Sigmoid colon (tissue), 7 donors: ENCODE results near the gene ZBTB21. TPM values are rescaled to one million over a fixed set of nuclear protein-coding genes. Genes with fewer than 3 reads are reported as not detected.

Experiments used
- DNase-seq: peaks from one replicate; pipeline ENCODE4 v3.0.0-alpha.2; 2019
- H3K27ac ChIP-seq, 4 donors: fragments of 200-600 bp; sonication (generic); one replicate each; pipeline ENCODE4 v1.5.1; 2016 to 2019; ENCODE audit warnings: mild to moderate bottlenecking in 1 of 4
- H3K27me3 ChIP-seq, 3 donors: fragments of 200-600 bp; sonication (generic); one replicate each; pipeline ENCODE4 v1.5.1; 2019; ENCODE audit warnings: mild to moderate bottlenecking in 1 of 3
- H3K36me3 ChIP-seq, 4 donors: fragments of 200-600 bp; sonication (generic); one replicate each; pipeline ENCODE4 v1.5.1; 2016 to 2019
- H3K4me1 ChIP-seq, 4 donors: fragments of 200-600 bp; sonication (generic); one replicate each; pipeline ENCODE4 v1.5.1; 2017 to 2019
- H3K4me3 ChIP-seq, 4 donors: fragments of 200-600 bp; sonication (generic); one replicate each; pipeline ENCODE4 v1.5.1; 2017 to 2019; ENCODE audit warnings: mild to moderate bottlenecking in 2 of 4, moderate library complexity in 1 of 4
- H3K9me3 ChIP-seq, 4 donors: fragments of 200-600 bp in 3 of 4; sonication (generic) in 3 of 4; one replicate each; pipeline versions ENCODE4 v1.5.1 to v1.6.1; 2013 to 2019
- CTCF ChIP-seq, 4 experiments: fragments of 450-650 bp in 3 of 4; fragments of 200-600 bp in 1 of 4; IDR thresholded peaks; one replicate each; pipeline ENCODE4 v1.5.1; 2016 to 2019; ENCODE audit warnings: antibody characterized with exemption in 4 of 4, mild to moderate bottlenecking in 3 of 4, moderate library complexity in 2 of 4
- EP300 ChIP-seq, 4 donors: sonication (generic); formaldehyde crosslinking; IDR thresholded peaks; one replicate each; pipeline ENCODE4 v1.6.1; 2017; ENCODE audit warnings: antibody characterized with exemption in 4 of 4
- POLR2A ChIP-seq, 2 donors: fragments of 450-650 bp; IDR thresholded peaks; one replicate each; pipeline ENCODE4 v1.6.1; 2016; ENCODE audit warnings: antibody characterized with exemption in 2 of 2, mild to moderate bottlenecking in 2 of 2, moderate library complexity in 2 of 2
- POLR2AphosphoS5 ChIP-seq, 4 donors: sonication (generic); formaldehyde crosslinking; IDR thresholded peaks; one replicate each; pipeline ENCODE4 v1.6.1; 2017; ENCODE audit warnings: antibody characterized with exemption in 4 of 4
- WGBS, 2 donors: extraction: QIAGEN DNeasy Blood & Tissue Kit; methylation state at CpG; one replicate each; pipeline ENCODE4 v1.1.7; 2013; 5-methylcytosine and 5-hydroxymethylcytosine counted together
- intact Hi-C: fragments of 100-400 bp; cut with DNase I; formaldehyde crosslinking; loops from one replicate; pipeline ENCODE4 v1.15.1; 2023
- polyA plus RNA-seq, 3 donors: library from polyadenylated mRNA; stranded (reverse); fragments of 200-250 nt; gene quantifications; one replicate each; pipeline ENCODE4 v1.2.3, GENCODE V29; 2013
- total RNA-seq, 4 donors: library from RNA; depleted of rRNA; stranded (reverse); fragments of >200 nt; gene quantifications; one replicate each; pipeline ENCODE4 v1.1.0, GENCODE V29; 2016
- donor health status: healthy with polysubstance abuse.
- donor health status: Bipolar disorder and iron deficiency.
- donor health status: healthy.

ZBTB21 gene
- total and polyA plus RNA-seq, 7 donors = 1.8 to 14.7 (median 6.9) TPM

GRCh38 chr21:42012763-42013329 lies 2.7 kb upstream of the ZBTB21 start:
- 42 to 80% methylated on average over 3 of the region's 3 CpGs for WGBS, 2 donors

GRCh38 chr21:42012344-42012743 lies 2.2 kb upstream of the ZBTB21 start:
- Histone ChIP-seq H3K4me3 (no peak overlapping the region), H3K9me3 (no peaks in the 10 kb centered on the region), H3K36me3 (no peaks in the 10 kb centered on the region), H3K27me3 (no peaks in the 10 kb centered on the region), H3K4me1 (peaks cover 0 to 16% (median 8%) of the 10 kb centered on the region in 4 donors), H3K27ac (no peak overlapping the region)
- TF ChIP-seq CTCF (IDR thresholded peaks at IDR 0.05) = no peak
- no peak for TF ChIP-seq POLR2A (IDR thresholded peaks at IDR 0.05)
- TF ChIP-seq EP300 (IDR thresholded peaks at IDR 0.05) = no peak
- no peak for TF ChIP-seq POLR2AphosphoS5 (IDR thresholded peaks at IDR 0.05)
- DNase-seq = no peak
- whole genome bisulfite sequencing, 2 donors = 38 to 86% methylated on average over 9 of the region's 9 CpGs
- intact Hi-C loops = loop anchor here (5.0 to 10.0 kb wide), 3 partner anchors 80 to 212 kb away; no protein-coding TSS in a partner anchor

More at GRCh38 chr21:42012763-42013329, 2.7 kb upstream of the ZBTB21 start:
- TF ChIP-seq EP300 (IDR thresholded peaks at IDR 0.05) (no peak), POLR2A (IDR thresholded peaks at IDR 0.05) (no peak), CTCF (IDR thresholded peaks at IDR 0.05) (no peak), POLR2AphosphoS5 (IDR thresholded peaks at IDR 0.05) (no peak)
- Histone ChIP-seq H3K9me3 (no peaks in the 10 kb centered on the region), H3K27me3 (no peaks in the 10 kb centered on the region), H3K36me3 (no peaks in the 10 kb centered on the region), H3K4me3 (no peak overlapping the region), H3K27ac (no peak overlapping the region), H3K4me1 (peaks cover 0 to 16% (median 8%) of the 10 kb centered on the region in 4 donors)
- intact Hi-C loops = loop anchor here (5.0 to 10.0 kb wide), 3 partner anchors 81 to 212 kb away; no protein-coding TSS in a partner anchor
- DNase-seq = no peak

- Histone ChIP-seq H3K4me3 (peak overlapping the region; percentile 70 to 90 (median 81)), H3K9me3 (no peaks in the 10 kb centered on the region), H3K27me3 (no peaks in the 10 kb centered on the region), H3K4me1 (peaks cover 0 to 16% (median 8%) of the 10 kb centered on the region in 4 donors), H3K27ac (peak overlapping the region; percentile 95 to 99 (median 97)), H3K36me3 (no peaks in the 10 kb centered on the region)
- TF ChIP-seq EP300 (IDR thresholded peaks at IDR 0.05) = no peak
- no peak for TF ChIP-seq POLR2AphosphoS5 (IDR thresholded peaks at IDR 0.05)
- no peak for TF ChIP-seq CTCF (IDR thresholded peaks at IDR 0.05)
- TF ChIP-seq POLR2A (IDR thresholded peaks at IDR 0.05) = no peak
- DNase-seq = no peak
- intact Hi-C loops = loop anchor here (1.0 to 10.0 kb wide), 5 partner anchors 56 to 214 kb away; partner anchors contain the start of genes C2CD2 and PRDM15
- WGBS, 2 donors = 0 to 1% methylated on average over 120 of the region's 120 CpGs
These were observed 641 bp upstream of the ZBTB21 start for GRCh38 chr21:42010507-42011495.

- WGBS, 2 donors = 1% methylated on average over 86 of the region's 86 CpGs
- TF ChIP-seq CTCF (IDR thresholded peaks at IDR 0.05) (peak in 2 of 4 experiments; percentile 28 to 31), POLR2AphosphoS5 (IDR thresholded peaks at IDR 0.05) (peak in 2 of 4 donors; percentile 40 to 44), EP300 (IDR thresholded peaks at IDR 0.05) (no peak)
These were observed 936 bp downstream of the ZBTB21 start for GRCh38 chr21:42009018-42009830.

More at GRCh38 chr21:42009018-42009830, 936 bp downstream of the ZBTB21 start:
- H3K27me3 ChIP-seq = no peaks in the 10 kb centered on the region
- peak; percentile 81 for DNase-seq
- intact Hi-C loops = loop anchor here (5.0 kb wide), 1 partner anchor 108 kb away; no protein-coding TSS in a partner anchor
- peak overlapping the region; percentile 95 to 99 (median 97) for H3K27ac ChIP-seq
- peaks cover 0 to 16% (median 8%) of the 10 kb centered on the region in 4 donors for H3K4me1 ChIP-seq
- peak overlapping the region; percentile 70 to 90 (median 81) for H3K4me3 ChIP-seq
- H3K9me3 ChIP-seq = no peaks in the 10 kb centered on the region
- H3K36me3 ChIP-seq = no peaks in the 10 kb centered on the region
